K562 (cell line): ENCODE data around the gene CPED1. TPM values are rescaled to one million over a fixed set of nuclear protein-coding genes. Genes with fewer than 3 reads are reported as not detected.

Source experiments
- CHCHD3 ChIP-seq: fragments of 250-450 bp; sonication (Bioruptor Pico); IDR thresholded peaks from 2 replicates; pipeline ENCODE4 v2.1.2; 2022; ENCODE audit warnings: mild to moderate bottlenecking
- HEY1 ChIP-seq: fragments of 250-450 bp; sonication (Bioruptor Pico); IDR thresholded peaks from 2 replicates; pipeline ENCODE4 v1.5.0; 2020; ENCODE audit warnings: mild to moderate bottlenecking, moderate library complexity, borderline replicate concordance
- LEF1 ChIP-seq: fragments of 450-650 bp; IDR thresholded peaks from 2 replicates; pipeline ENCODE4 v1.6.1; 2016; ENCODE audit warnings: mild to moderate bottlenecking
- MED1 ChIP-seq: sonication (generic); formaldehyde crosslinking; IDR thresholded peaks from 2 replicates; pipeline ENCODE4 v1.8.1; 2023; ENCODE audit warnings: missing genetic modification reagents, borderline replicate concordance
- NCOA4 ChIP-seq: fragments of 450-650 bp; IDR thresholded peaks from 2 replicates; pipeline ENCODE4 v1.6.1; 2018; ENCODE audit warnings: mild to moderate bottlenecking; ENCODE audit not compliant: partially characterized antibody
- NFYB ChIP-seq: IDR thresholded peaks from 2 replicates; pipeline ENCODE4 v1.6.1; 2011; ENCODE audit warnings: mild to moderate bottlenecking, moderate library complexity; ENCODE audit not compliant: insufficient read length; ENCODE audit errors: extremely low read depth
- POLR2A ChIP-seq: fragments of 450-650 bp; conservative IDR thresholded peaks from 2 replicates; pipeline ENCODE4 v1.6.1; 2016
- POLR2B ChIP-seq: fragments of 450-650 bp; IDR thresholded peaks from 2 replicates; pipeline ENCODE4 v1.6.1; 2018; ENCODE audit warnings: low read depth; ENCODE audit not compliant: partially characterized antibody
- PRMT5 ChIP-seq: sonication (generic); formaldehyde crosslinking; IDR thresholded peaks from 2 replicates; pipeline ENCODE4 v1.5.0; 2020; ENCODE audit warnings: missing genetic modification reagents
- RAD21 ChIP-seq, 2 experiments: fragments of 250-450 bp in 1 of 2; fragments of 450-650 bp in 1 of 2; sonication (Bioruptor Pico) in 1 of 2; formaldehyde crosslinking in 1 of 2; IDR thresholded peaks in 1 of 2; conservative IDR thresholded peaks in 1 of 2; 2 replicates each; pipeline versions ENCODE4 v1.4.0 to v1.8.0; 2020 to 2022; ENCODE audit warnings: mild to moderate bottlenecking in 2 of 2, moderate library complexity in 1 of 2
- SAP30 ChIP-seq: fragments of 200-600 bp; sonication (generic); IDR thresholded peaks from 2 replicates; pipeline ENCODE4 v1.6.1; 2012; ENCODE audit warnings: borderline replicate concordance, low read depth, mild to moderate bottlenecking, moderate library complexity, low read length, control low read depth, inconsistent platforms; ENCODE audit not compliant: insufficient read depth, poor library complexity, severe bottlenecking
- SNIP1 ChIP-seq: fragments of 450-650 bp; IDR thresholded peaks from 2 replicates; pipeline ENCODE4 v1.7.1; 2017; ENCODE audit warnings: low read depth, mild to moderate bottlenecking
- ZNF445 ChIP-seq: fragments of 250-450 bp; sonication (Bioruptor Pico); IDR thresholded peaks from 2 replicates; pipeline ENCODE4 v1.4.0; 2020; ENCODE audit warnings: low read depth, mild to moderate bottlenecking, moderate library complexity
- ZNF639 ChIP-seq, 2 experiments: fragments of 200-800 bp in 1 of 2; sonication (Bioruptor generic) in 1 of 2; sonication (generic) in 1 of 2; formaldehyde crosslinking in 1 of 2; IDR thresholded peaks in 1 of 2; conservative IDR thresholded peaks in 1 of 2; 2 replicates each; pipeline versions ENCODE4 v1.5.0 to v1.6.1; 2016 to 2020; ENCODE audit warnings: missing compliant biosample characterization in 1 of 2, missing genetic modification characterization in 1 of 2, missing genetic modification reagents in 1 of 2
- polyA plus RNA-seq, 8 experiments: library from polyadenylated mRNA; depleted of rRNA in 4 of 8; stranded (reverse) in 5 of 8; unstranded in 3 of 8; fragments of >200 nt; fragmentation: Nextera tagmentation in 2 of 8; fragmentation: Illumina TruSeq in 1 of 8; extraction: Ambion mirVana in 2 of 8; extraction: Trizol in 1 of 8; gene quantifications; 2 replicates each; pipeline versions ENCODE4 v1.2.1 to v1.2.3, GENCODE V29; 2011 to 2014; ENCODE audit warnings: inconsistent platforms in 1 of 8, missing spikeins in 1 of 8
- total RNA-seq, 7 experiments: library from RNA; depleted of rRNA in 6 of 7; stranded (reverse); fragments of >200 nt in 6 of 7; fragmentation: Illumina TruSeq in 2 of 7; extraction: Trizol in 2 of 7; gene quantifications; 2 replicates each; pipeline versions ENCODE4 v1.2.1 to v1.2.3, GENCODE V29; 2011 to 2021; ENCODE audit warnings: low replicate concordance in 1 of 7
- TF ChIP-seq, protein P1 (sequence below): fragments of 450-650 bp; IDR thresholded peaks from 2 replicates; pipeline ENCODE4 v1.6.1; 2014; ENCODE audit warnings: low read depth, mild to moderate bottlenecking, moderate library complexity, borderline replicate concordance
- TF ChIP-seq, protein P2 (sequence below), 2 experiments: fragments of 450-650 bp; formaldehyde crosslinking in 1 of 2; IDR thresholded peaks; 2 replicates each; pipeline versions ENCODE4 v1.4.0 to v1.6.1; 2014 to 2020; ENCODE audit warnings: mild to moderate bottlenecking in 2 of 2, borderline replicate concordance in 1 of 2, low read depth in 1 of 2

The CPED1 gene
- total and polyA plus RNA-seq, 9 of the 15 experiments (the other 6 are each of a cell fraction or from before 2014, with no cell fraction given), result 195 to 393 (median 290) TPM

DNA sequence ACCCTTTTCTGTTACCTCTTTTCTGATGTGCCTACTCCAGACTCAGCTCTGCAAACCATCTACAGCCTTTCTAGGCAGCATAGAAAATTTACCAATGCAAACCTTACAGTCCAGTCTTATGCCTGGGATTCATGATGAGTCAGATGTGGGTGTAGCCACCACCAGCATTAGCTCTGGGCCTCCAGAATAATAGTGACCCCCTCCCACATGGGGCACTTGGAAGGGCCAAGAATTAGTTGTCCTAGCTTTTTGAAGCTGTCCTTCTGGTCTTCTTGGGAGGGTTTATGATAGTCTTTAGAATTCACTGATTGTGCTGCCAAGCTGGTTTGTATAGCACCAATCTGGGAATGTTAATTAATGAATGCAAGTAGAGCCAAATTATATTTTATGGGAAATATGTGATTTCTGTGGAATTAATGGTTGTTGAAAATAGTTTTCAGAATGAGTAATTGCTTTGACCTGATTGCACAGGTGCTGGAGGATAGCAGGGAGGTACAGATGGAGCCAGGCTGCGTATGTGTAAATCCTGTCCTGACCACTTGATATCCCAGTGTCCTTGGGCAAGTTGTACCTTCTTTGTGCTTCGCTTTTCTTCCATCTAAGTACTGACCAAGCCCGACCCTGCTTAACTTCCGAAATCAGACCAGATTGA lies 94.8 kb downstream of the CPED1 start (continued):
- TF ChIP-seq, protein P1, sequence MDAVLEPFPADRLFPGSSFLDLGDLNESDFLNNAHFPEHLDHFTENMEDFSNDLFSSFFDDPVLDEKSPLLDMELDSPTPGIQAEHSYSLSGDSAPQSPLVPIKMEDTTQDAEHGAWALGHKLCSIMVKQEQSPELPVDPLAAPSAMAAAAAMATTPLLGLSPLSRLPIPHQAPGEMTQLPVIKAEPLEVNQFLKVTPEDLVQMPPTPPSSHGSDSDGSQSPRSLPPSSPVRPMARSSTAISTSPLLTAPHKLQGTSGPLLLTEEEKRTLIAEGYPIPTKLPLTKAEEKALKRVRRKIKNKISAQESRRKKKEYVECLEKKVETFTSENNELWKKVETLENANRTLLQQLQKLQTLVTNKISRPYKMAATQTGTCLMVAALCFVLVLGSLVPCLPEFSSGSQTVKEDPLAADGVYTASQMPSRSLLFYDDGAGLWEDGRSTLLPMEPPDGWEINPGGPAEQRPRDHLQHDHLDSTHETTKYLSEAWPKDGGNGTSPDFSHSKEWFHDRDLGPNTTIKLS, result no peak
- TF ChIP-seq ZNF445 (CRISPR knock-in tag) (0 out of 2 replicates have a peak, but pooled peaks have one; percentile 32), POLR2B (peak; percentile 77), NCOA4 (no peak), MED1 (CRISPR knock-in tag) (no peak), LEF1 (no peak), PRMT5 (CRISPR knock-in tag) (no peak), SNIP1 (no peak), HEY1 (peak; percentile 9; the same call in 1 of the 2 replicates), CHCHD3 (CRISPR knock-in tag) (no peak), ZNF639 (CRISPR knock-in tag; conservative IDR thresholded peaks at IDR 0.05 in 1 of 2, IDR thresholded peaks at IDR 0.05 in 1 of 2) (no peak), NFYB (no peak), RAD21 (CRISPR knock-in tag; conservative IDR thresholded peaks at IDR 0.05 in 1 of 2, IDR thresholded peaks at IDR 0.05 in 1 of 2) (no peak), POLR2A (peak; percentile 71), SAP30 (no peak)
- TF ChIP-seq, protein P2, sequence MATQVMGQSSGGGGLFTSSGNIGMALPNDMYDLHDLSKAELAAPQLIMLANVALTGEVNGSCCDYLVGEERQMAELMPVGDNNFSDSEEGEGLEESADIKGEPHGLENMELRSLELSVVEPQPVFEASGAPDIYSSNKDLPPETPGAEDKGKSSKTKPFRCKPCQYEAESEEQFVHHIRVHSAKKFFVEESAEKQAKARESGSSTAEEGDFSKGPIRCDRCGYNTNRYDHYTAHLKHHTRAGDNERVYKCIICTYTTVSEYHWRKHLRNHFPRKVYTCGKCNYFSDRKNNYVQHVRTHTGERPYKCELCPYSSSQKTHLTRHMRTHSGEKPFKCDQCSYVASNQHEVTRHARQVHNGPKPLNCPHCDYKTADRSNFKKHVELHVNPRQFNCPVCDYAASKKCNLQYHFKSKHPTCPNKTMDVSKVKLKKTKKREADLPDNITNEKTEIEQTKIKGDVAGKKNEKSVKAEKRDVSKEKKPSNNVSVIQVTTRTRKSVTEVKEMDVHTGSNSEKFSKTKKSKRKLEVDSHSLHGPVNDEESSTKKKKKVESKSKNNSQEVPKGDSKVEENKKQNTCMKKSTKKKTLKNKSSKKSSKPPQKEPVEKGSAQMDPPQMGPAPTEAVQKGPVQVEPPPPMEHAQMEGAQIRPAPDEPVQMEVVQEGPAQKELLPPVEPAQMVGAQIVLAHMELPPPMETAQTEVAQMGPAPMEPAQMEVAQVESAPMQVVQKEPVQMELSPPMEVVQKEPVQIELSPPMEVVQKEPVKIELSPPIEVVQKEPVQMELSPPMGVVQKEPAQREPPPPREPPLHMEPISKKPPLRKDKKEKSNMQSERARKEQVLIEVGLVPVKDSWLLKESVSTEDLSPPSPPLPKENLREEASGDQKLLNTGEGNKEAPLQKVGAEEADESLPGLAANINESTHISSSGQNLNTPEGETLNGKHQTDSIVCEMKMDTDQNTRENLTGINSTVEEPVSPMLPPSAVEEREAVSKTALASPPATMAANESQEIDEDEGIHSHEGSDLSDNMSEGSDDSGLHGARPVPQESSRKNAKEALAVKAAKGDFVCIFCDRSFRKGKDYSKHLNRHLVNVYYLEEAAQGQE (IDR thresholded peaks at IDR 0.05; ENCODE audit: borderline replicate concordance), result no peak
- TF ChIP-seq, protein P2 (CRISPR knock-in tag; IDR thresholded peaks at IDR 0.05; ENCODE audit: low read depth), result 0 out of 2 replicates have a peak, but pooled peaks have one; percentile 21
